SK-N-MC (cell line): ENCODE results near the gene HMGXB3.

Experiments used
- DNase-seq: peaks from one replicate; pipeline ENCODE4 v3.0.0-alpha.2; 2011; ENCODE audit warnings: low read depth, low spot score
- H3K27ac ChIP-seq: fragments of 200-600 bp; sonication (generic); 2 replicates; pipeline ENCODE4 v1.5.1; 2016; ENCODE audit warnings: mixed run types
- H3K36me3 ChIP-seq: fragments of 200-600 bp; sonication (generic); 2 replicates; pipeline ENCODE4 v1.6.1; 2017; ENCODE audit warnings: antibody characterized with exemption, low read length, mixed read lengths; ENCODE audit not compliant: insufficient read depth
- H3K4me3 ChIP-seq: fragments of 200-600 bp; sonication (generic); 2 replicates; pipeline ENCODE4 v1.5.1; 2016
- H3K9ac ChIP-seq: fragments of 200-600 bp; sonication (generic); 2 replicates; pipeline ENCODE4 v1.8.0; 2017; ENCODE audit warnings: mixed run types, mixed read lengths; ENCODE audit not compliant: insufficient read length
- H3K9me3 ChIP-seq: fragments of 200-600 bp; sonication (generic); 2 replicates; pipeline ENCODE4 v1.6.1; 2017; ENCODE audit warnings: low read depth, mild to moderate bottlenecking, antibody characterized with exemption, low read length, moderate library complexity, mixed read lengths
- EZH2 ChIP-seq: fragments of 200-600 bp; sonication (generic); IDR thresholded peaks from one replicate; pipeline ENCODE4 v1.6.1; 2017; ENCODE audit warnings: antibody characterized with exemption
- FOXP2 ChIP-seq: optimal IDR thresholded peaks from 2 replicates; pipeline ENCODE3; 2011; ENCODE audit warnings: mild to moderate bottlenecking, moderate library complexity; ENCODE audit not compliant: insufficient read depth; ENCODE audit errors: extremely low read length, control extremely low read depth
- POLR2AphosphoS5 ChIP-seq: IDR thresholded peaks from 2 replicates; pipeline ENCODE4 v1.6.1; 2012; ENCODE audit warnings: mild to moderate bottlenecking, low read depth, low read length, borderline replicate concordance

Gene HMGXB3

DNA sequence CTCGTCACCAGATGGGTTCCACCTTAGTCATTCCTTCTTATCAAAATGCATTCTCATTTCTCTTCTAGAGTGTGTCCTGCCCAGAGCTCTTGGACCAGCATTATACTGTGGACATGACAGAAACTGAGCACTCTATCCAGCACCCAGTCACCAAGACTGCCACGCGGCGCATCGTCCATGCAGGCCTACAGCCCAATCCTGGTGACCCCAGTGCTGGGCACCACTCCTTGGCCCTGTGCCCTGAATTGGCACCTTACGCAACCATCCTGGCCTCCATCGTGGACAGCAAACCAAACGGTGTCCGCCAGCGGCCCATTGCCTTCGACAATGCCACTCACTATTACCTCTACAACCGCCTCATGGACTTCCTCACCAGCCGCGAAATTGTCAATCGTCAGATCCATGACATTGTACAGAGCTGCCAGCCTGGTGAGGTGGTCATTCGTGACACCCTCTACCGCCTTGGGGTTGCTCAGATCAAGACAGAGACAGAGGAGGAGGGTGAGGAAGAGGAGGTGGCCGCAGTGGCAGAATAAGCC lies 51.2 kb downstream of the HMGXB3 start:
- Histone ChIP-seq H3K9me3 (no peaks in the 10 kb centered on the region), H3K9ac (no peak overlapping the region), H3K27ac (no peak overlapping the region), H3K36me3 (peaks cover 64% of the 10 kb centered on the region), H3K4me3 (no peak overlapping the region)
- no peak for DNase-seq
- TF ChIP-seq EZH2: no peak
- TF ChIP-seq POLR2AphosphoS5: no peak
- no peak for TF ChIP-seq FOXP2

GRCh38 chr5:150052226-150052955 lies 51.9 kb downstream of the HMGXB3 start:
- DNase-seq: no peak
- H3K36me3 ChIP-seq: peaks cover 59% of the 10 kb centered on the region
- no peak overlapping the region for H3K9ac ChIP-seq
- H3K4me3 ChIP-seq: no peak overlapping the region
- no peak overlapping the region for H3K27ac ChIP-seq
- no peaks in the 10 kb centered on the region for H3K9me3 ChIP-seq
- TF ChIP-seq EZH2: no peak
- TF ChIP-seq POLR2AphosphoS5: no peak
- no peak for TF ChIP-seq FOXP2

DNA sequence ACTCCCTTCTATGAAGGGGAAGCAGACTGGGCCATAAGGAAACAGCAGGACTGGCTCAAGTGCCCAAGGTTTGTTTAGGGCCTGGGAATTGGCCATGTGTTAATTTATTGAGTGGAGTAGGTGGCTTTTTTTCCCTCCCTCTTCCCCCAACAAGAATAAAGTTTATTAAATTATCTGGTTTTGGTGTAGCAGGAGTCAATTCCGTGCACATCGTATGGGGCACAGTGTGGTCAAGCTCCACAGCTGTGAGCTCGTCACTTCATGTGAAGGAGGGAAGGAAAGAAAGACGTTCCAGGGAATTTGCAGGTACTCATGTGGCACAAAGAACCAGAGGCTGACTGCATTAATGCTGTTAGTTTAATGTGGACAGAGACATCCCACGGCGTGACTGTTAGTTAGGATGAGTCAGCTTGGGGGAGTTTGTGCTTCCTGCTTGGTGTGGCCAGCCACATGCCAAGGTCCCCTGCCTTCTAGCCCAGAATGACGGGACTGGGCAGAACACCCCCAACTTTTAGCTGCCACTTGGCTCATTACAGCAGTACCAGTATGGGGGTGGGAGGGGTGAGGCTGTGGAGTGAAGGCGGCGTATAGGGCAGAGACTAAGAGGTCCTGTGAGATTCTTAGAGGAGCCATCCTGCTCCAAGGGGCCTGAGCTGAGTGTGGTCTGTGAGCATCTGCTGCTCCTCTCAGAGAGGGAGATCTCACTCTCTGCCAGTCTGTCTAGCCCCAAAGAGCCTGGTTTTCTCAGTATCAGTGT lies 52.6 kb downstream of the HMGXB3 start:
- TF ChIP-seq FOXP2 (no peak), POLR2AphosphoS5 (no peak), EZH2 (no peak)
- DNase-seq: no peak
- Histone ChIP-seq H3K36me3 (peaks cover 51% of the 10 kb centered on the region), H3K4me3 (no peak overlapping the region), H3K9me3 (no peaks in the 10 kb centered on the region), H3K27ac (no peak overlapping the region), H3K9ac (no peak overlapping the region)

DNA sequence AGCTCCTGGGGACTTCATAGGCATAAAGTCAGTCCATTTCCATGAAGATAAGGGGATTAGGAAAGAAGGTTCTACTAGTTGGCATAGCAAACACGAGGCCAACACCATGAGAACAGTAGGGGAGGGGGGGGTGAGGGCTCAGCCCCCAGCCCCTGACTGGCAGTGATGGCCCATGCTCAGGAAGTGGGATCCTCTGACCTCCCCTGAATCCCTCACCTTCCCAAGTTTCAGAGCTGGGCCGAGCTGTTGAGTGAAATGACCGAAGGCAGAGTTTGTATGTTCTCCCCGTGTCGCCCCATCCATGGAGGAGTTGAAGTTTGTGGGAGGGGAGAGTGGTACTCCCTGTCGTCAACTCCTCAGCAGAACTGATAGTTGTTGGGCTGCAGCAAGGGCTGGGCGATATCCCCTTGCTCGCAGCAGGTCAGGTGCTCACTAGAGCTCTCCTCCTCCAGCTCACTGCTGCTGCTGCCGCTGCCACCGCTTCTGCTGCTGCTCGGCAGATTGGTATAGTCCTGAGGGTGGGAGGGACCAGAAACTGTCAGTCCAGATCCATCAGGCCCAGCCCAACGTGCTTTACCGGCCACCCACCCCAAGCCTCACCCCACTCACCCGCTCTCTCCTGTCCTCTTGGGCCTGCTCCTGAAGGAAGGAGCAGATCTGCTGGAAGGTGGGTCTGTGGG lies 53.3 kb downstream of the HMGXB3 start:
- H3K36me3 ChIP-seq: peaks cover 44% of the 10 kb centered on the region; the same call in 1 of the 2 replicates
- H3K4me3 ChIP-seq: no peak overlapping the region
- no peak overlapping the region for H3K27ac ChIP-seq
- DNase-seq: no peak
- no peaks in the 10 kb centered on the region for H3K9me3 ChIP-seq
- no peak overlapping the region for H3K9ac ChIP-seq
- TF ChIP-seq EZH2 (no peak), FOXP2 (no peak), POLR2AphosphoS5 (no peak)

- no peak for DNase-seq
- H3K27ac ChIP-seq: no peak overlapping the region
- H3K4me3 ChIP-seq: no peak overlapping the region
- H3K36me3 ChIP-seq: peaks cover 37% of the 10 kb centered on the region; the same call in 1 of the 2 replicates
- H3K9ac ChIP-seq: no peak overlapping the region
- H3K9me3 ChIP-seq: no peaks in the 10 kb centered on the region
- TF ChIP-seq FOXP2 (no peak), POLR2AphosphoS5 (no peak), EZH2 (no peak)
Observed at GRCh38 chr5:150054569-150054968, 54.0 kb downstream of the HMGXB3 start.

GRCh38 chr5:150055326-150056074 lies 55.0 kb downstream of the HMGXB3 start:
- Histone ChIP-seq H3K4me3 (no peak overlapping the region), H3K36me3 (peaks cover 28% of the 10 kb centered on the region; the same call in 1 of the 2 replicates), H3K9ac (no peak overlapping the region), H3K9me3 (no peaks in the 10 kb centered on the region), H3K27ac (no peak overlapping the region)
- TF ChIP-seq FOXP2: no peak
- TF ChIP-seq POLR2AphosphoS5: no peak
- no peak for TF ChIP-seq EZH2
- DNase-seq: no peak

GRCh38 chr5:150056075-150056443 lies 55.5 kb downstream of the HMGXB3 start:
- Histone ChIP-seq H3K9ac (no peak overlapping the region), H3K27ac (no peak overlapping the region), H3K4me3 (no peak overlapping the region), H3K9me3 (no peaks in the 10 kb centered on the region), H3K36me3 (peaks cover 22% of the 10 kb centered on the region; the same call in 1 of the 2 replicates)
- no peak for TF ChIP-seq EZH2
- DNase-seq: no peak

DNA sequence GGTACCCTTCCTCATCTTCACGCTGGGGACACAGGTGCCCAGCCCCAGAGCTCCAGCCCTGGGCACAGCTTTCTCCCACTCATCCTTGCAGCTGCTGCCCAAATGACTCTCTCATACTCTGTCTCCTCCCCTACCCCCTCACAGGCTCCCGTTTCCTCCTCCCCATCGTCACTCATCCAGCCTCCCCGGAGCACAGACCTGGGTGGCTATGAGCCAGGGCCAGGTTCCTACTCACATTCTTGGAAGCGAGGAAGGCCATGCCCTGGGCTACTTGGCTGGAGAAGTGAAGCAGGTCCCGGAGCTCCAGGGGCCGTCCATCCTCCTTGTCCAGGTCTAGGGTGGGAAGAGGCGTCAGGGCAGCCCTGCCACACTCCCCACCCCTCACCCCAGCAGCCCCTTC lies 56.5 kb downstream of the HMGXB3 start:
- no peak for DNase-seq
- Histone ChIP-seq H3K9ac (no peak overlapping the region), H3K27ac (no peak overlapping the region), H3K36me3 (peaks cover 12% of the 10 kb centered on the region; the same call in 1 of the 2 replicates), H3K4me3 (no peak overlapping the region), H3K9me3 (no peaks in the 10 kb centered on the region)
- no peak for TF ChIP-seq POLR2AphosphoS5
- TF ChIP-seq EZH2: no peak
- TF ChIP-seq FOXP2: no peak
